GM19324 (cell line): ENCODE measurements around the gene DCTN1.
"Not testable (repeated sequence)": the region's sequence is repeated elsewhere in the genome, so short reads cannot be mapped to it uniquely, and the experiment has no call there.

Experiments used
- ATAC-seq: cut with Tn5 transposase; IDR thresholded peaks from one replicate; pipeline ENCODE4 v1.9.1; 2021; ENCODE audit warnings: mild to moderate bottlenecking, moderate library complexity; ENCODE audit not compliant: unreplicated experiment, low FRiP score

Gene DCTN1

GRCh38 chr2:74379851-74380789 lies at the start of gene DCTN1:
DCTN1 (minus strand) TSS chr2:74380311; CDS start chr2:74380037, 274 bp downstream.
- no peak for ATAC-seq

- ATAC-seq, result no peak
Observed at GRCh38 chr2:74428675-74429074, 48.6 kb upstream of the DCTN1 start.

DNA sequence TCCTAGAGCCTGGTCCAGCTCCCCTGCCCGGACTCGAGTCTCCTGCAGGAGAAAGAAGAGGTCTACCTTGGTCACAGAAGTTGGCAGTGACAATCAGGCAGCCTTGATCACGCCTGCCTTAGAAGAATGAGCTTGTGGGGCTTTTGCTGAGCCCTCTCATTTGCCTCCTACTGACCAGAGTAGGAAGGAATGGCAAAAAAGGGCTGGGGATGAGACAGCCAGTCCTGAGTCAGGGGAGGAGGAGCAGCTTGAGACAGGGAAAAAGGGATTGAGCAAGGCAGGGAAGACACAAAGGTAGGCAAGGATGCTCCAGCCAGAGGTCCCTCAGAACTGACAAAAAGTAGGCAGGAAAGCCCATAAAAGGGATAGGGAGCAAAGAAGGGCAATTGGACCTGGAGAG lies 47.4 kb upstream of the DCTN1 start:
- ATAC-seq, result no peak

- ATAC-seq, result no peak
Observed at GRCh38 chr2:74426181-74426758, 46.2 kb upstream of the DCTN1 start.

DNA sequence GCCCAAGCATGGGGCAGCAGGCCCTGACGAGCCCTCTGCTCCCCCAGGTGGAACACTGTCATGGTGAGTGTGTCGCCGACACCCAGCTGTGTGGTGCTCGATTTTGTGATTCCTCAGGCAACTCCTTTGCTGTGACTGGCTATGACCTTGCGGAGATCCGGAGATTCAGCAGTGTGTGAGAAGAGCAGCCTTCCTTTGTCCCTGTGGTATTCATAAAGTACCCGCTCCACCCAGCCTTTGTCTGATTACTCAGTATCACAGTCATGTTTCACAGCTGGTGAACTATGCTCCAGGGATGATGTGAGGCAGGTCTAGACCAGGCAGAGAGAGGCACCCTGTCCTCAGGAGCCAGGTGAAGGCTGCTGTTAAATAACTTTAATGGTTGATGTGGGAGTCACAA lies 45.4 kb upstream of the DCTN1 start:
- ATAC-seq, result no peak

DNA sequence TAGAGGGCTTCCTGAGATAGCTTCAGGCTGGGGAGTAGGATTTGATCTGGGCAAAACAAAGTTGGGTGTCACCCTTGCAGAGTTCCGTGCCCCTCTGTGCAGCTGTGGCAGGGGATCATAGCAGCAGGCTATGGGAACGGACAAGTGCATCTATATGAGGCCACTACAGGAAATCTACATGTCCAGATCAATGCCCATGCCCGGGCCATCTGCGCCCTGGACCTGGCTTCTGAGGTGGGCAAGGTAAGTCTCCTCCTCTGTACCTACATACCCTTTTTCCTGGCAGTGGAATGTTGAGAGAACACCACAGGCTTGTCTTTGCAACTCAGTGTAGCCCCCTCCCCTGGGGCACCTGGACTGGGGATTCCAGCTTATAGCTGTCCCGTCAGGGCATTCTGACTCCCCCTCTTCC lies 44.9 kb upstream of the DCTN1 start:
- no peak for ATAC-seq

DNA sequence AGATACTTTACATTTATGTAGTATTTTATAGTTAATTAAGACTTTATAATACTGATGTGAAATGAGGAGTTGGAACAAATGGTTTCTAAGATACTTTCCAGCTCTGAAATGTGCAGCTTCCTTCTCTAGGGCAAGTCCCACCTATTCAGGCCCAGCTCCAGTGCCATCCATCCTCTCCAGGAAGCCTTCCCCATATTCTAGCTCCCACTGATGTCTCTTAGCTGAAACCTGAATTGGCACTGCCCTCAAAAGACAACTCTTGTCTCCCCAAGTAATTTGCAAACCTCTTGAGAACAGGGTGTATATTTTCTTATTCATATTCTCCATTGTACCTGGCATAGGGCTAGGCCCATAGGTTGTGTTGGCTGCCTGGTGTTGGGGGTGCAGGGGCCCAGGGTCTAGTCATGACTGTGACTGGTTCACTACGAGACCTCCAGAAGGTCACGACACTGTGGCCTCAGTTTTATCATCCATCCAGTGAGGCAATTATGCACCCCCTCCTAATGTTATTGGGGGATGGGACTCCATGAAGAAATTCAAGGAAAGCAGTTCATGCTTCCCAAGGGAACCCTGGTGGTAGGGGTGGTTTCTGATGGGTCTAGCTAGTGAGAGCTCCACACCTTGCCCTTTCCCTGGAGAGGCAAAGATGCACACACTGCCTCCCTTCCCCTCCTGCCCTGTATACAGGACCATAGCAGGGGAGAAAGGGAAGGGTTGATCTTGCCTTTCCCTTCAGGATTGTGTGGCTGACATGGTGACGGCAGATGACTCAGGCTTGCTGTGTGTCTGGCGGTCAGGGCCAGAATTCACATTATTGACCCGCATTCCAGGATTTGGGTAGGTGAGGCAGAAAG lies 44.3 kb upstream of the DCTN1 start:
- no peak for ATAC-seq

DNA sequence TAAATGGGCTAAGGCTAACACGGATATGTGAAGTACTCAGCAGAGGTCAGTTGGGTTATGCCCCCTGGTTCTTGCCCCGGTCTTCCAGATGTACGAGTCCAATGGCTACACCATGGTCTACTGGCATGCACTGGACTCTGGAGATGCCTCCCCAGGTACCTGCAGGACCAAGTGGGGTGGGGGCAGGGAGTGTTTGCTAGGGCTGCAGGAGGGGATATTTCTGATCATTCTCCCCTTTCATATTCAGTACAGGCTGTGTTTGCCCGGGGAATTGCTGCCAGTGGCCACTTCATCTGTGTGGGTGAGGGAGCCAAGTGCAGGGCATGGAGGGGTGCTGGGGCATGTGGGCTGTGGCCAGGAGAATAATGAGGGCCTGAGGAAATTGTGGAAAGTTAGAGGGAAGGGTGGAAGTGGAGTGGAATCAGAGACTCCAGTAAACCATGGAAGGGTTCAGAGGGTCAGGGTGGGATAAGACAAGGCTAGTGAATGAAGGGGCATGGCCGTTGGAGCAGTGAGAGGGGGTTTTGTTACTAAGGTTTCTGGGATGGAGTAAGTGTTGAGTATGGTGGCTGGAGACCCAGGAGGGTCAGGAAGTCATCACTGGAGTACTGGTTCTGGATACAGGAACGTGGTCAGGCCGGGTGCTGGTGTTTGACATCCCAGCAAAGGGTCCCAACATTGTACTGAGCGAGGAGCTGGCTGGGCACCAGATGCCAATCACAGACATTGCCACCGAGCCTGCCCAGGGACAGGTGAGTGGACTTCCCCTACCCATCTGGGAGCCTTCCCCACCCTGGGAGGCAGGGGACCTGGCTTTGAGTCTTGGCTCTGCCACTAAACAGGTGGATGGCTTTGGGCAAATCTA lies 43.4 kb upstream of the DCTN1 start:
- no peak for ATAC-seq

GRCh38 chr2:74421221-74421870 lies 41.2 kb upstream of the DCTN1 start, which contains the start of the genes C2orf81 and WDR54:
C2orf81 (minus strand) TSS chr2:74421619; CDS start chr2:74421560, 59 bp downstream.
WDR54 (plus strand) TSS chr2:74421730; CDS start chr2:74422154, 424 bp downstream.
- ATAC-seq, result peak; percentile 94

DNA sequence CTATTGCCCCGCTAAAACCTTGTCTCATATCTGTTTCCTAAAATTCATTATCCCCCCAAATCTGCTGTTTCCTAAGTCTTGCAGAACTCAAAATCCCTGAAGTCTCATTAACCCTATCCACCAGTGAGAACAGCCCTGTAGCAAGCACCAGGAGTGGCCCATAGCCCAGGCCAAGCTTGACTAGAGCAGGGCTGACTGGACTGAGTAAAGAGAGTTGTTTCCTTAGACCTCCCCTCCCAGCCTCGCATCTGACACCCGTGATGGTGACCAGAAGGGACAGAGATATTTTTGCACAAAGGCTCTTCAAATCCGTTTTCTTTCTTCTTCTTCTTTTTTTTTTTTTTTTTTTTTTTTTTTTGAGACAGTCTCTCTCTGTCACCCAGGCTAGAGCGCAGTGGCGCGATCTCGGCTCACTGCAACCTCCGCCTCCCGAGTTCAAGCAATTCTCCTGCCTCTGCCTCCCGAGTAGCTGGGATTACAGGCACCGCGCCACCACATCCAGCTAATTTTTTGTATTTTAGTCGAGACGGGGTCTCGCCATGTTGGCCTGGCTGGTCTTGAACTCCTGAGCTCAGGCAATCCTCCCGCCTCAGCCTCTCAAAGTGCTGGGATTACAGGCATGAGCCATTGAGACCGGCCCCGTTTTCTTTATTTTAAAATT lies 40.5 kb upstream of the DCTN1 start:
- ATAC-seq, result not testable (repeated sequence)

DNA sequence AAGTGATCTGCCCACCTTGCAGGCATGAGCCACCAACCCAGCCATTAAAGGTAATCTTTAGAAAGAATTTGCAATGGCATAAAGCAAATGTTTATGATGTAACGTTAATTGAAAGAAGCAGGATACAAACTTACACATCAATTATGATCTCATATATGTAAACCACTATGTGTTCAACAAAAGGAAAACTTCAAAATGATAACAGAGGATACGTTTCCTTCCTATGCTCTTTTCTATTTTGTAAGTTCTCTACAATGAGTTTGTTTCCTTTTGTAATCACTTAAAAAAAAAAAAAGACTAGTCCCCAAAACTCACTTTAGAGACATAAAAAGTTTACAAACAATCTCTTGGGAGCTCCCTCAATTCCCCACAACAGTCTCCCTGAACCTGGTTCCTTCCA lies 39.9 kb upstream of the DCTN1 start:
- ATAC-seq, result no peak

DNA sequence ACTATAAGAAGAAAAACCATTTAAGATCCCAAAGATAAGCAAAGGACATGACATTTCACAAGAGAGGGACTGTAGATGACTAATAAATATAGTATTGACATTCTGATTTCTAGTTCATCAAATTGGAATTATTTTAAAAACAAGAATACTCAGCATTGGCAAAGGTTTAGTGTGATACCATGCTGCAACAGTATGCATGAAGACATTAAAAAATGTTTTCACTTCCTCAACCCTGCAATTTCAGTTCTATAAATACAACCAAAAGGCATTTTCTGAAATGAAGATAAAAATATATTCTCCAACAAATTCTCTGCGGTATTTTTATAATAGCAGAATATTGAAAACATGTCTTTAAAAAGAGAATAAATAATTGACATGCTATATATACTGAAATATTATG lies 39.2 kb upstream of the DCTN1 start:
- ATAC-seq, result no peak

DNA sequence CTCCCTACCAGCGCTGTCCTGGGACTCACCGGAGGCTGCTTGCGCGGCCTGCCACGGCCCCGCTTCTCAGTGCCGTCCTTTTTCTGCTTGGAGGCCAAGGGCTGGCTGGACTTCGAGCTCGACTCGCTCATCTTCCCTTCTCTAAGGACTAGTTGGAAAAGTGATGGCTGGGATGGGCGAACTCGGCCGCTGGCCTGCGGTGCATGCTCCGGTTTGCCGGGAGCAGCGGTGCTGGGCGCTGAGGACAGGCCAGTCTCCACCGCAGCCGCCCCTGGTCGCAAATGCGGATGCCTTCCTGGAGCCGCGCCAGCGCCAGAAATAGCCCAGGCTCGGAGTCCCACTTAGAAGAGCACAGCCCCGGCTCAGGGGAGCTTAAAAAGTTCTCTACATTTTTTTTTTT lies 38.2 kb upstream of the DCTN1 start:
- no peak for ATAC-seq

- no peak for ATAC-seq
Observed at GRCh38 chr2:74417763-74418162, 37.7 kb upstream of the DCTN1 start.

DNA sequence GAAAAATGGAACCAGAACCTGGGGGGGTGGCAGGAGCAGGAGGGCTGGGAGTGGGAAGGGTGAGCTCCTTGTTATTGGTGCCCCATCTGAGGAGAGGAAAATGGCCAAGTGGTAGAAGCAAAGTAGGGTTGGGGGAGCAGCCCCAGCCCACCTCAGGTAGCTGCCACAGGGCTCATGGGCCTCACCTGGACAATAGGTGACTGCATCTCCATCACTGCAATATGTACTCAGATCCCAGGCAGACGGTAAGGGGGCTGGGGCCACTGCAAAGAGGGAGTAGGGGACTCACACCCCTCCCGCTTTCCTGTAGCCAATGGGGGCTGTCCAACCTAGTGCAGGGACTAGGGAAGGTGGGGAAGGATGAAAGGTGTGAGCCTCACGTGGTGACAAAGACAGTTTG lies 37.1 kb upstream of the DCTN1 start:
- no peak for ATAC-seq

GRCh38 chr2:74416778-74417177 lies 36.7 kb upstream of the DCTN1 start:
- no peak for ATAC-seq

DNA sequence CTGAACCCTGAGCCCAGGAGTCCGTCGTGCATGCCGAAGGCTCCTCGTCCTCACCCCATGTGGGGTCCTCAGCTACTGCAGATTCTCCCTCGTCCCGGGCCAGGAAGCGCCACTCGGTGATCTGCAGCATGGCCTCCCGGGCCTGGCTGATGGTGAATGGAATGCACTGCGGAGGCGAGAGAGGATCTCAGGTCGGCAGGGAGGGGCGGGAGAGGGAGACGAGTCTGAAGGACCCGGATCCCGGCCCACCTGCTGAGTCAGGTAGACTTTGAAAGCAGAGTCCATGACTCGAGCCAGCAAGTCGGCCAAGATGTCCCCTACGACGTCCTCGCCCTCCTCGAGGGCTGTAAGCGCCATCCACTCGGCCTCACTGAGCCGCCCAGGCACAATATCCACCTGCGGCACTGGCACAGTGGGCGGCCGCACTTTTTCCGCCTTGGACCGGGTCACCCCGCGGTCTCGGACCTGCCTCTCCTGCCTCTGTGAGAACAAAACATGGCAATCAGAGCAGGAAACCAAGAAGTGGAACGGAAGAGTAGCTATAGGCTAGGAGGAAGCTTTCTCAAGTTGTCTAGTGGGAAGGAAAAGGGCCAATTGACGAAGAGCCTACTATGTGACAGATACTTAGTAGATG lies 35.8 kb upstream of the DCTN1 start:
- ATAC-seq, result no peak
